Measurements from ENCODE around the gene LYZ. TPM values are rescaled to one million over a fixed set of nuclear protein-coding genes. Genes with fewer than 3 reads are reported as not detected.
"Not testable (repeated sequence)": the region's sequence is repeated elsewhere in the genome, so short reads cannot be mapped to it uniquely, and the experiment has no call there.

LYZ gene
- 151 TPM for polyA plus RNA-seq (2013)

DNA sequence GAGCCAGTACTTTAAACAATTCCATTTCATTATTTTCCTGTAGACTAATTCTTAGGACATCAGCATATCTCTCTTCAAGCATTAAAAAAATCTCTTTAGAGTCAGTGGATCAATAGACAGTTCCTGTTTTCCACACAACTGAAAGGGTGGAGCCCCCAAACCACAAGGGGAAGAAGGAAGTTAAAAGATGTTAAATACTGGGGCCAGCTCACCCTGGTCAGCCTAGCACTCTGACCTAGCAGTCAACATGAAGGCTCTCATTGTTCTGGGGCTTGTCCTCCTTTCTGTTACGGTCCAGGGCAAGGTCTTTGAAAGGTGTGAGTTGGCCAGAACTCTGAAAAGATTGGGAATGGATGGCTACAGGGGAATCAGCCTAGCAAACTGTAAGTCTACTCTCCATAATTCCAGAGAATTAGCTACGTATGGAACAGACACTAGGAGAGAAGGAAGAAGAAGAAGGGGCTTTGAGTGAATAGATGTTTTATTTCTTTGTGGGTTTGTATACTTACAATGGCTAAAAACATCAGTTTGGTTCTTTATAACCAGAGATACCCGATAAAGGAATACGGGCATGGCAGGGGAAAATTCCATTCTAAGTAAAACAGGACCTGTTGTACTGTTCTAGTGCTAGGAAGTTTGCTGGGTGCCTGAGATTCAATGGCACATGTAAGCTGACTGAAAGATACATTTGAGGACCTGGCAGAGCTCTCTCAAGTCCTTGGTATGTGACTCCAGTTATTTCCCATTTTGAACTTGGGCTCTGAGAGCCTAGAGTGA lies at the start of gene LYZ:
Gene LYZ (plus strand): TSS at position 220 of the 777 bp plus-strand sequence. CDS start 28 bp downstream, at position 248.
- CTCF ChIA-PET = interaction anchor here (0.8 to 3.4 kb wide), 6 partner anchors 8 to 221 kb away, joined by 3 to 19 read pairs (median 4); no protein-coding TSS in a partner anchor
- Histone ChIP-seq H3K27me3 (replicated peaks in 2 of 5; ENCODE audit: control insufficient read depth in 4 of 5, insufficient read depth in 5 of 5, low read length in 4 of 5) (no peaks in the 10 kb centered on the region), H3K36me3 (ENCODE audit: control insufficient read depth in 4 of 4, insufficient read depth in 4 of 4, low read length in 3 of 4) (no peaks in the 10 kb centered on the region), H3K9me3 (ENCODE audit: control extremely low read depth in 1 of 5, control insufficient read depth in 4 of 5, insufficient read depth in 2 of 5, low read depth in 1 of 5, low read length in 4 of 5) (no peaks in the 10 kb centered on the region), H3K4me3 (ENCODE audit: control insufficient read depth in 1 of 7, extremely low read depth in 1 of 7, insufficient read depth in 4 of 7, low read depth in 2 of 7, low read length in 6 of 7) (peak within 1 kb of the TSS in 6 of 7 experiments; percentile 3 to 69 (median 54)), H3K27ac (ENCODE audit: insufficient read depth in 1 of 2, low read depth in 1 of 2, low read length in 2 of 2, poor library complexity in 1 of 2, severe bottlenecking in 2 of 2) (peak within 1 kb of the TSS in 1 of 2 experiments; percentile 27), H3K4me1 (ENCODE audit: control extremely low read depth in 1 of 4, control insufficient read depth in 4 of 4, insufficient read depth in 4 of 4, low read length in 3 of 4) (peaks cover 2 to 18% (median 9%) of the 10 kb centered on the region in 4 experiments)
- peak in 2 of 3 donors; percentile 56 to 66 for DNase-seq
- WGBS (ENCODE audit: insufficient coverage) = 73% methylated on average over 3 of the region's 4 CpGs
- POLR2A ChIA-PET = no interaction called here

DNA sequence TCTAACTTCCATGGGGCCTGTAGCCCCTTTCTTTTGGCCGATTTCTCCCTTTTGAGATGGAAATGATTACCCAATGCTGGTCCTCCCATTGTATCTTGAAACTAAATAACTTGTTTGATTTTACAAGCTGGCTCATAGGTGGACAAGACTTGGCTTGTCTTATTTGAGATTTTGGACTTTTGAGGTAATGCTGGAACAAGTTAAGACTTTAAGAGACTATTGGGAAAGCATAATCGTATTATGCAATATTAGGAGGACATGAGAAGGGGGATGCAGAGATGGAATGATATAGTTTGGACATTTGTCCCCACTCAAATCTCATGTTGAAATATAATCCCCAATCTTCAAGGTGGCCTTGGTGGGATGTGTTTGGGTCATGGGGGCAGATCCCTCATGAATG lies 49.2 kb upstream of the LYZ start:
- DNase-seq = no peak
- WGBS (ENCODE audit: insufficient coverage) = 92% methylated on average over 2 of the region's 2 CpGs
- no peaks in the 10 kb centered on the region for H3K27me3 ChIP-seq (replicated peaks in 2 of 5; ENCODE audit: control insufficient read depth in 4 of 5, insufficient read depth in 5 of 5, low read length in 4 of 5)
- H3K4me1 ChIP-seq (ENCODE audit: control extremely low read depth in 1 of 4, control insufficient read depth in 4 of 4, insufficient read depth in 4 of 4, low read length in 3 of 4) = no peaks in the 10 kb centered on the region
- no peak overlapping the region for H3K27ac ChIP-seq (ENCODE audit: insufficient read depth in 1 of 2, low read depth in 1 of 2, low read length in 2 of 2, poor library complexity in 1 of 2, severe bottlenecking in 2 of 2)
- ChIA-PET CTCF (no interaction called here), POLR2A (no interaction called here)
- no peak overlapping the region for H3K4me3 ChIP-seq (ENCODE audit: control insufficient read depth in 1 of 7, extremely low read depth in 1 of 7, insufficient read depth in 4 of 7, low read depth in 2 of 7, low read length in 6 of 7)
- H3K36me3 ChIP-seq (ENCODE audit: control insufficient read depth in 4 of 4, insufficient read depth in 4 of 4, low read length in 3 of 4) = no peaks in the 10 kb centered on the region
- H3K9me3 ChIP-seq (ENCODE audit: control extremely low read depth in 1 of 5, control insufficient read depth in 4 of 5, insufficient read depth in 2 of 5, low read depth in 1 of 5, low read length in 4 of 5) = peaks cover 0 to 3% (median 0%) of the 10 kb centered on the region in 5 experiments

DNA sequence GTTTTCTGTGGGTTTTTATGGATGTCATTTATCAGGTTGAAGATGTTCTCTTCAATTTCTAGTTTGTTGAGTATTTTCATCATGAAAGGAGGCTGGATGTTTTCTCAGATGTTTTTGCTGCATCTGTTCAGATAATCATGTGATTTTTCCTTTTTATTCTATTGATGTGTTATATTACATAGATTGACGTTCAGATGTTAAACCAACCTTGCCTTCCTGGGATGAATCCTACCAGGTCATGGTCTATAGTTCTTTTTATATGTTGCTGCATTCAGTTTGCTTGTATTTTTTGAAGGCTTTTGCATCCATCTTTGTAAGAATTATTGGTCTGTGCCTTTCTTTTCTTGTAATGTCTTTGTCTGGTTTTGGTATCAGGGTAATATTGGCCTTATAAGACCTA lies 43.9 kb upstream of the LYZ start:
- POLR2A ChIA-PET = no interaction called here
- Histone ChIP-seq H3K27me3 (replicated peaks in 2 of 5; ENCODE audit: control insufficient read depth in 4 of 5, insufficient read depth in 5 of 5, low read length in 4 of 5) (no peaks in the 10 kb centered on the region), H3K27ac (ENCODE audit: insufficient read depth in 1 of 2, low read depth in 1 of 2, low read length in 2 of 2, poor library complexity in 1 of 2, severe bottlenecking in 2 of 2) (no peak overlapping the region), H3K36me3 (ENCODE audit: control insufficient read depth in 4 of 4, insufficient read depth in 4 of 4, low read length in 3 of 4) (no peaks in the 10 kb centered on the region), H3K4me1 (ENCODE audit: control extremely low read depth in 1 of 4, control insufficient read depth in 4 of 4, insufficient read depth in 4 of 4, low read length in 3 of 4) (no peaks in the 10 kb centered on the region), H3K9me3 (ENCODE audit: control extremely low read depth in 1 of 5, control insufficient read depth in 4 of 5, insufficient read depth in 2 of 5, low read depth in 1 of 5, low read length in 4 of 5) (peaks cover 0 to 12% (median 3%) of the 10 kb centered on the region in 5 experiments), H3K4me3 (ENCODE audit: control insufficient read depth in 1 of 7, extremely low read depth in 1 of 7, insufficient read depth in 4 of 7, low read depth in 2 of 7, low read length in 6 of 7) (no peak overlapping the region)
- 100% methylated on average over 1 of the region's 1 CpG for WGBS (ENCODE audit: insufficient coverage)
- CTCF ChIA-PET = no interaction called here
- DNase-seq = no peak

DNA sequence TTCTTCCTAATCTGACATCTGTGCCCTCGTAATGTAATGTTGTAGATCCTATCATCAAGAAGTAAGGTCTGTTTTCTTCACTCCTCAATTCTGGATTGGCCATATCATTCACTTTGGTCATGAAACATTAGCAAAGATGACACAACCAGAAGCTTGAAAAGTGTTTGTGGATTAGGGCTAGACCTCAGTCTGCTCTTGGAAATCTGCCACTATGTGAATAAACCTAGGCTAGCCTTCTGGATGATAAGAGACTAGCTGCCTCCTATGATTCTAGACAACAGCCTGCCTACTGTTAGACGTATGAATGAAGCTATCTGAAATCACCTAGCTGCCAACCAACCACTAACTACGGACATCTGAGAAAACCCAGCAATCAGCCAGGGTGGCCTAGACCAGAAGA lies 38.7 kb upstream of the LYZ start:
- no peak overlapping the region for H3K27ac ChIP-seq (ENCODE audit: insufficient read depth in 1 of 2, low read depth in 1 of 2, low read length in 2 of 2, poor library complexity in 1 of 2, severe bottlenecking in 2 of 2)
- no peaks in the 10 kb centered on the region for H3K36me3 ChIP-seq (ENCODE audit: control insufficient read depth in 4 of 4, insufficient read depth in 4 of 4, low read length in 3 of 4)
- ChIA-PET POLR2A (no interaction called here), CTCF (interaction anchor here (1.3 kb wide), 1 partner anchor 11 kb away, joined by 5 read pairs; no protein-coding TSS in a partner anchor)
- no peaks in the 10 kb centered on the region for H3K27me3 ChIP-seq (replicated peaks in 2 of 5; ENCODE audit: control insufficient read depth in 4 of 5, insufficient read depth in 5 of 5, low read length in 4 of 5)
- peaks cover 0 to 7% (median 3%) of the 10 kb centered on the region in 5 experiments for H3K9me3 ChIP-seq (ENCODE audit: control extremely low read depth in 1 of 5, control insufficient read depth in 4 of 5, insufficient read depth in 2 of 5, low read depth in 1 of 5, low read length in 4 of 5)
- H3K4me3 ChIP-seq (ENCODE audit: control insufficient read depth in 1 of 7, extremely low read depth in 1 of 7, insufficient read depth in 4 of 7, low read depth in 2 of 7, low read length in 6 of 7) = no peak overlapping the region
- DNase-seq = no peak
- WGBS (ENCODE audit: insufficient coverage) = no CpG with 5 or more reads among the region's 3 CpGs
- H3K4me1 ChIP-seq (ENCODE audit: control extremely low read depth in 1 of 4, control insufficient read depth in 4 of 4, insufficient read depth in 4 of 4, low read length in 3 of 4) = no peaks in the 10 kb centered on the region

DNA sequence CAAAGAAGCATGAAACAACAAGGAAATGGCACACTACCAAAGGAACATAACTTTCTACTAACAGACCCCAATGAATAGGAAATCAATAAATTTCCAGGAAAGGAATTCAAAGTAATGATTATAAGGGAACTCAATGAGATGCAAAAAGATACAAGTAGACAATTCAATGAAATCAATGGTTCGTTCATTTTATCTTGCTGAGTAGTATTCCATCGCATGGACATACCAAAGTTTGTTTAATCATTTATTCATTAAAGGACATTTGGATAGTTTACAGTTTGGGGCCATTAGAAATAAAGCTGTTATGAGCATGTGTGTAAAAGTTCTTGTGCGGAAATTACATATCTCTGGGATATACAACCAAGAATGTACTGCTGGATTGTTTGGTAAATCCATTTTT lies 35.0 kb upstream of the LYZ start:
- POLR2A ChIA-PET = no interaction called here
- DNase-seq = no peak
- no peak overlapping the region for H3K4me3 ChIP-seq (ENCODE audit: control insufficient read depth in 1 of 7, extremely low read depth in 1 of 7, insufficient read depth in 4 of 7, low read depth in 2 of 7, low read length in 6 of 7)
- no peaks in the 10 kb centered on the region for H3K36me3 ChIP-seq (ENCODE audit: control insufficient read depth in 4 of 4, insufficient read depth in 4 of 4, low read length in 3 of 4)
- H3K9me3 ChIP-seq (ENCODE audit: control extremely low read depth in 1 of 5, control insufficient read depth in 4 of 5, insufficient read depth in 2 of 5, low read depth in 1 of 5, low read length in 4 of 5) = peaks cover 0 to 3% (median 0%) of the 10 kb centered on the region in 5 experiments
- no peaks in the 10 kb centered on the region for H3K4me1 ChIP-seq (ENCODE audit: control extremely low read depth in 1 of 4, control insufficient read depth in 4 of 4, insufficient read depth in 4 of 4, low read length in 3 of 4)
- no CpG with 5 or more reads among the region's 3 CpGs for WGBS (ENCODE audit: insufficient coverage)
- H3K27ac ChIP-seq (ENCODE audit: insufficient read depth in 1 of 2, low read depth in 1 of 2, low read length in 2 of 2, poor library complexity in 1 of 2, severe bottlenecking in 2 of 2) = no peak overlapping the region
- no peaks in the 10 kb centered on the region for H3K27me3 ChIP-seq (replicated peaks in 2 of 5; ENCODE audit: control insufficient read depth in 4 of 5, insufficient read depth in 5 of 5, low read length in 4 of 5)
- CTCF ChIA-PET = no interaction called here

DNA sequence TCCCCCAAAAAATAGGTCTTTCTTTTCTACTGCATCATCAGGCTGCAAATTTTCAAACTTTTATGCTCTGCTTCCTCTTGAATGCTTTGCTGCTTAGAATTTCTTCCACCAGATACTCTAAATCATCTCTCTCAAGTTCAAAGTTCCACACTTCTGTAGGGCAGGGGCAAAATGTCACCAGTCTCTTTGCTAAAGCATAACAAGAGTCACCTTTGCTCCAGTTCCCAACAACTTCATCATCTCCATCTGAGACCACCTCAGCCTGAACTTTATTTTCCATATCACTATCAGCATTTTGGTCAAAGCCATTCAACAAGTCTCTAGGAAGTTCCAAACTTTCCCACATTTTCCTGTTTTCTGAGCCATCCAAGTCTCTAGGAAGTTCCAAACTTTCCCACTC lies 31.4 kb upstream of the LYZ start:
- H3K4me3 ChIP-seq (ENCODE audit: control insufficient read depth in 1 of 7, extremely low read depth in 1 of 7, insufficient read depth in 4 of 7, low read depth in 2 of 7, low read length in 6 of 7); CTCF ChIA-PET; H3K36me3 ChIP-seq (ENCODE audit: control insufficient read depth in 4 of 4, insufficient read depth in 4 of 4, low read length in 3 of 4); H3K27ac ChIP-seq (ENCODE audit: insufficient read depth in 1 of 2, low read depth in 1 of 2, low read length in 2 of 2, poor library complexity in 1 of 2, severe bottlenecking in 2 of 2); H3K9me3 ChIP-seq (ENCODE audit: control extremely low read depth in 1 of 5, control insufficient read depth in 4 of 5, insufficient read depth in 2 of 5, low read depth in 1 of 5, low read length in 4 of 5); H3K27me3 ChIP-seq (replicated peaks in 2 of 5; ENCODE audit: control insufficient read depth in 4 of 5, insufficient read depth in 5 of 5, low read length in 4 of 5); H3K4me1 ChIP-seq (ENCODE audit: control extremely low read depth in 1 of 4, control insufficient read depth in 4 of 4, insufficient read depth in 4 of 4, low read length in 3 of 4); DNase-seq; POLR2A ChIA-PET: not testable (repeated sequence)

DNA sequence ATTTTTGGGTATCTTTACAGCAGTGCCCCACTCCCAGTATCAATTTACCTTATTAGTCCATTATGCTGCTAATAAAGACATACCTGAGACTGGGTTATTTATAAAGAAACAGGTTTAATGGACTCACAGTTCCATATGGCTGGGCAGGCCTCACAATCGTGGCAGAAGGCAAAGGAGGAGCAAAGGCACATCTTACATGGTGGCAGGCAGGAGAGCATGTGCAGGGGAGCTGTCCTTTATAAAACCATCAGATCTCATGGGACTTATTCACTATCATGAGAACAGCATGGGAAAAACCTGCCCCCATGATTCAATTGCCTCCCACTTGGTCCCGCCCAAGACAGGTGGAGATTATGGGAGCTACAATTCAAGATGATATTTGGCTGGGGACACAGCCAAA lies 30.9 kb upstream of the LYZ start:
- H3K4me1 ChIP-seq (ENCODE audit: control extremely low read depth in 1 of 4, control insufficient read depth in 4 of 4, insufficient read depth in 4 of 4, low read length in 3 of 4); POLR2A ChIA-PET; H3K9me3 ChIP-seq (ENCODE audit: control extremely low read depth in 1 of 5, control insufficient read depth in 4 of 5, insufficient read depth in 2 of 5, low read depth in 1 of 5, low read length in 4 of 5); H3K4me3 ChIP-seq (ENCODE audit: control insufficient read depth in 1 of 7, extremely low read depth in 1 of 7, insufficient read depth in 4 of 7, low read depth in 2 of 7, low read length in 6 of 7); CTCF ChIA-PET; H3K36me3 ChIP-seq (ENCODE audit: control insufficient read depth in 4 of 4, insufficient read depth in 4 of 4, low read length in 3 of 4); H3K27me3 ChIP-seq (replicated peaks in 2 of 5; ENCODE audit: control insufficient read depth in 4 of 5, insufficient read depth in 5 of 5, low read length in 4 of 5); H3K27ac ChIP-seq (ENCODE audit: insufficient read depth in 1 of 2, low read depth in 1 of 2, low read length in 2 of 2, poor library complexity in 1 of 2, severe bottlenecking in 2 of 2); DNase-seq: not testable (repeated sequence)
- WGBS (ENCODE audit: insufficient coverage) = 100% methylated on average over 1 of the region's 2 CpGs

All from common myeloid progenitor, CD34-positive (primary cell).